K562 (cell line): ENCODE measurements around the gene TSPAN32. TPM values are rescaled to one million over a fixed set of nuclear protein-coding genes. Genes with fewer than 3 reads are reported as not detected.

Experiments
- BRD9 ChIP-seq: fragments of 450-650 bp; IDR thresholded peaks from 2 replicates; pipeline ENCODE4 v1.6.1; 2018; ENCODE audit warnings: low read depth; ENCODE audit not compliant: partially characterized antibody
- ELF4 ChIP-seq: fragments of 450-650 bp; formaldehyde crosslinking; IDR thresholded peaks from 2 replicates; pipeline ENCODE4 v1.4.0; 2022; ENCODE audit warnings: missing genetic modification characterization
- FOXK2 ChIP-seq, 2 experiments: fragments of 450-650 bp; IDR thresholded peaks in 1 of 2; conservative IDR thresholded peaks in 1 of 2; 2 replicates each; pipeline ENCODE4 v1.6.1; 2016; ENCODE audit warnings: low read depth in 2 of 2, mild to moderate bottlenecking in 1 of 2
- GTF2A2 ChIP-seq: IDR thresholded peaks from 2 replicates; pipeline ENCODE4 v1.6.1; 2016; ENCODE audit warnings: mild to moderate bottlenecking, missing genetic modification characterization, missing compliant biosample characterization
- HMGXB4 ChIP-seq: sonication (generic); formaldehyde crosslinking; IDR thresholded peaks from 2 replicates; pipeline ENCODE4 v1.8.1; 2023; ENCODE audit warnings: mild to moderate bottlenecking, missing genetic modification reagents
- NEUROD1 ChIP-seq: fragments of 150-350 bp; IDR thresholded peaks from 2 replicates; pipeline ENCODE4 v1.6.1; 2014; ENCODE audit warnings: borderline replicate concordance, low read length, low read depth; ENCODE audit not compliant: partially characterized antibody
- NR0B1 ChIP-seq: fragments of 450-650 bp; IDR thresholded peaks from one replicate; pipeline ENCODE4 v1.6.1; 2018; ENCODE audit warnings: mild to moderate bottlenecking, moderate library complexity; ENCODE audit not compliant: partially characterized antibody
- TCF3 ChIP-seq: sonication (generic); formaldehyde crosslinking; IDR thresholded peaks from 2 replicates; pipeline ENCODE4 v1.4.0; 2020; ENCODE audit warnings: mild to moderate bottlenecking, missing genetic modification reagents
- ZNF197 ChIP-seq: fragments of 200-800 bp; sonication (Bioruptor generic); IDR thresholded peaks from 2 replicates; pipeline ENCODE4 v1.6.1; 2016; ENCODE audit warnings: low read depth, missing genetic modification characterization, missing compliant biosample characterization
- ZNF444 ChIP-seq: fragments of 250-450 bp; sonication (Bioruptor Pico); IDR thresholded peaks from 2 replicates; pipeline ENCODE4 v1.4.0; 2020; ENCODE audit warnings: mild to moderate bottlenecking, moderate library complexity
- ZSCAN29 ChIP-seq: fragments of 450-650 bp; IDR thresholded peaks from 2 replicates; pipeline ENCODE4 v1.6.1; 2017
- polyA plus RNA-seq, 8 experiments: library from polyadenylated mRNA; depleted of rRNA in 4 of 8; stranded (reverse) in 5 of 8; unstranded in 3 of 8; fragments of >200 nt; fragmentation: Nextera tagmentation in 2 of 8; fragmentation: Illumina TruSeq in 1 of 8; extraction: Ambion mirVana in 2 of 8; extraction: Trizol in 1 of 8; gene quantifications; 2 replicates each; pipeline versions ENCODE4 v1.2.1 to v1.2.3, GENCODE V29; 2011 to 2014; ENCODE audit warnings: inconsistent platforms in 1 of 8, missing spikeins in 1 of 8
- total RNA-seq, 7 experiments: library from RNA; depleted of rRNA in 6 of 7; stranded (reverse); fragments of >200 nt in 6 of 7; fragmentation: Illumina TruSeq in 2 of 7; extraction: Trizol in 2 of 7; gene quantifications; 2 replicates each; pipeline versions ENCODE4 v1.2.1 to v1.2.3, GENCODE V29; 2011 to 2021; ENCODE audit warnings: low replicate concordance in 1 of 7
- TF ChIP-seq, protein P1 (sequence below), 2 experiments: fragments of 450-650 bp in 1 of 2; sonication (generic) in 1 of 2; formaldehyde crosslinking in 1 of 2; IDR thresholded peaks; 2 replicates each; pipeline versions ENCODE4 v1.7.1 to v1.9.0; 2016 to 2022; ENCODE audit warnings: inconsistent platforms in 1 of 2, mild to moderate bottlenecking in 1 of 2, missing genetic modification reagents in 1 of 2
- TF ChIP-seq, protein P2 (sequence below): IDR thresholded peaks from 2 replicates; pipeline ENCODE4 v1.6.1; 2014; ENCODE audit warnings: antibody characterized with exemption

Gene TSPAN32
- total and polyA plus RNA-seq, 9 of the 15 experiments (the other 6 are each of a cell fraction or from before 2014, with no cell fraction given): 0.21 to 7.3 (median 2.6) TPM

DNA sequence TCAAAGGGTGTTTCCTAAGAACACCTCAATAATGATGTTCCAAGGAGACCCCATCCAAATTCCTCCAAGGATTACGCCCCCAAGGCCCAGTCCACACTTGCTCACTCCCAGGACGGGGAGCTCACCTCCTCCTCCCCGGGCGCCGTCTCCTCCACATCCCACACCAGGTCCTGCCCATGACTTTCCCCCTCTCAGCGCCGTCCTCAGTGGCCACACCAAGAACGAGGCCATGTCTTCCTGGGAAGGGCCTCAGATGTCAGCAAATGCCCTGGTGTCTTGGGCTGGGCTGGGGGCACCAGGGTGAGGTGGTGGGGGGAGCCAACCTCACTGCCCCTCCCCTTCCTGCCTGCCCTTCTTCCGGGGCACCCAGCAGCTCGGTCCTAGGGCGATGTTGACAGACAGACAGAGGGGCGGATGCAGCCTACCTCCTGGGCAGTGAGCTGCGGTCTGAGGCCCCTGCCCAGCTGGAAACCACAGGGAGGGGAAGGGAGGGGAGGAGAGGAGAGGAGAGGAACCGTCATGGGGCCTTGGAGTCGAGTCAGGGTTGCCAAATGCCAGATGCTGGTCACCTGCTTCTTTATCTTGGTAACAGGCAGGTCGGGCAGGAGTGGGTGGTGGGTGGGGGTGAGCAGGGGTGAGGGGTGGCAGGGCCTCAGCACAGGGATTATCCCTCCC lies at the start of gene TSPAN32, which contains the start of gene C11orf21 (continued):
- TF ChIP-seq, protein P1, sequence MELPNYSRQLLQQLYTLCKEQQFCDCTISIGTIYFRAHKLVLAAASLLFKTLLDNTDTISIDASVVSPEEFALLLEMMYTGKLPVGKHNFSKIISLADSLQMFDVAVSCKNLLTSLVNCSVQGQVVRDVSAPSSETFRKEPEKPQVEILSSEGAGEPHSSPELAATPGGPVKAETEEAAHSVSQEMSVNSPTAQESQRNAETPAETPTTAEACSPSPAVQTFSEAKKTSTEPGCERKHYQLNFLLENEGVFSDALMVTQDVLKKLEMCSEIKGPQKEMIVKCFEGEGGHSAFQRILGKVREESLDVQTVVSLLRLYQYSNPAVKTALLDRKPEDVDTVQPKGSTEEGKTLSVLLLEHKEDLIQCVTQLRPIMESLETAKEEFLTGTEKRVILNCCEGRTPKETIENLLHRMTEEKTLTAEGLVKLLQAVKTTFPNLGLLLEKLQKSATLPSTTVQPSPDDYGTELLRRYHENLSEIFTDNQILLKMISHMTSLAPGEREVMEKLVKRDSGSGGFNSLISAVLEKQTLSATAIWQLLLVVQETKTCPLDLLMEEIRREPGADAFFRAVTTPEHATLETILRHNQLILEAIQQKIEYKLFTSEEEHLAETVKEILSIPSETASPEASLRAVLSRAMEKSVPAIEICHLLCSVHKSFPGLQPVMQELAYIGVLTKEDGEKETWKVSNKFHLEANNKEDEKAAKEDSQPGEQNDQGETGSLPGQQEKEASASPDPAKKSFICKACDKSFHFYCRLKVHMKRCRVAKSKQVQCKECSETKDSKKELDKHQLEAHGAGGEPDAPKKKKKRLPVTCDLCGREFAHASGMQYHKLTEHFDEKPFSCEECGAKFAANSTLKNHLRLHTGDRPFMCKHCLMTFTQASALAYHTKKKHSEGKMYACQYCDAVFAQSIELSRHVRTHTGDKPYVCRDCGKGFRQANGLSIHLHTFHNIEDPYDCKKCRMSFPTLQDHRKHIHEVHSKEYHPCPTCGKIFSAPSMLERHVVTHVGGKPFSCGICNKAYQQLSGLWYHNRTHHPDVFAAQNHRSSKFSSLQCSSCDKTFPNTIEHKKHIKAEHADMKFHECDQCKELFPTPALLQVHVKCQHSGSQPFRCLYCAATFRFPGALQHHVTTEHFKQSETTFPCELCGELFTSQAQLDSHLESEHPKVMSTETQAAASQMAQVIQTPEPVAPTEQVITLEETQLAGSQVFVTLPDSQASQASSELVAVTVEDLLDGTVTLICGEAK (IDR thresholded peaks at IDR 0.05): peak; percentile 48; the same call in 1 of the 2 replicates
- TF ChIP-seq, protein P1 (CRISPR knock-in tag; IDR thresholded peaks at IDR 0.05): no peak
- TF ChIP-seq NEUROD1: peak; percentile 29
- no peak for TF ChIP-seq FOXK2 (conservative IDR thresholded peaks at IDR 0.05 in 1 of 2, IDR thresholded peaks at IDR 0.05 in 1 of 2; ENCODE audit: low read depth in 2 of 2)
- TF ChIP-seq BRD9: no peak
- peak; percentile 74 for TF ChIP-seq TCF3 (CRISPR knock-in tag)
- no peak for TF ChIP-seq ZNF444 (CRISPR knock-in tag)
- TF ChIP-seq ZSCAN29: 0 out of 2 replicates have a peak, but pooled peaks have one; percentile 41
- TF ChIP-seq HMGXB4 (CRISPR knock-in tag): no peak
- TF ChIP-seq GTF2A2: no peak
- no peak for TF ChIP-seq ELF4 (CRISPR knock-in tag)
- TF ChIP-seq, protein P2, sequence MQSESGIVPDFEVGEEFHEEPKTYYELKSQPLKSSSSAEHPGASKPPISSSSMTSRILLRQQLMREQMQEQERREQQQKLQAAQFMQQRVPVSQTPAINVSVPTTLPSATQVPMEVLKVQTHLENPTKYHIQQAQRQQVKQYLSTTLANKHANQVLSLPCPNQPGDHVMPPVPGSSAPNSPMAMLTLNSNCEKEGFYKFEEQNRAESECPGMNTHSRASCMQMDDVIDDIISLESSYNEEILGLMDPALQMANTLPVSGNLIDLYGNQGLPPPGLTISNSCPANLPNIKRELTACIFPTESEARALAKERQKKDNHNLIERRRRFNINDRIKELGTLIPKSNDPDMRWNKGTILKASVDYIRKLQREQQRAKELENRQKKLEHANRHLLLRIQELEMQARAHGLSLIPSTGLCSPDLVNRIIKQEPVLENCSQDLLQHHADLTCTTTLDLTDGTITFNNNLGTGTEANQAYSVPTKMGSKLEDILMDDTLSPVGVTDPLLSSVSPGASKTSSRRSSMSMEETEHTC: peak; percentile 46; the same call in 1 of the 2 replicates
- no peak for TF ChIP-seq ZNF197
- no peak for TF ChIP-seq NR0B1
